Heart left ventricle (tissue), 13 donors: ENCODE results near the gene CHAF1B.

Experiments used
- CTCF ChIP-seq, 12 donors: fragments of 200-600 bp; sonication (generic) in 4 of 12; IDR thresholded peaks; one replicate each; pipeline versions ENCODE4 v1.5.0 to v1.8.0; 2018 to 2022; ENCODE audit warnings: antibody characterized with exemption in 12 of 12, mild to moderate bottlenecking in 5 of 12
- POLR2A ChIP-seq, 2 donors: fragments of 450-650 bp; IDR thresholded peaks; one replicate each; pipeline ENCODE4 v1.6.1; 2017; ENCODE audit warnings: antibody characterized with exemption in 2 of 2, mild to moderate bottlenecking in 2 of 2, moderate library complexity in 2 of 2
- donor health status: ischemic (EF 13 %, LVEDD 7.1; RV severe dilation, severe dysfunction).
- donor health status: DM: no; HTN: yes; CAD: no.
- donor health status: DM: no; HTN: no; CAD: no.
- donor health status: ischemic (EF 25% LVEDD 6.9; RV normal size, moderate dysfunction).
- donor health status: ischemic (EF 25% LVEDD 5.7; RV mildly dilated, moderate dysfunction).
- donor health status: ischemic (EF 35%, LVEDD 5.7; RV mildly dilated, moderate dysfunction).
- donor health status: nonischemic (EF 11% LVEDD 7.7; RV severe dilation, severe dysfunction).
- donor health status: DM: yes; HTN: yes; CAD: no.
- donor health status: PGD.
- donor health status: ischemic (EF 29% LVEDD 5.4; RV normal size, mild dysfunction).
- donor health status: nonischemic (EF 23%, LVEDD 6.1; RV moderate dilation, normal function).

DNA sequence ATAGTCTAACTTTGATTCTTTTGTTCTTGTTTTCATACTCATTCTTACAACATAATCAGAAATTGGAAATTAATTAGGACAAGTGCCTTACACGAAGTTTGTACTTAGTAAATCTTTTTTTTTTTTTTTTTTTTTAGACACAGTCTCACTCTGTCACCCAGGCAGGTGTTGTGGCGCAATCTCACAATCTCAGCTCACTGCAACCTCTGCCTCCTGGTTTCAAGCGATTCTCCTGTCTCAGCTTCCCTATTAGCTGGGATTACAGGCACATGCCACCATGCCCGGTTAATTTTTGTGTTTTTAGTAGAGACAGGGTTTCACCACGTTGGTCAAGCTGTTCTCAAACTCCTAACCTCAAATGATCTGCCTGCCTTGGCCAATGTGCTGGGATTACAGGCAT is 12.4 kb downstream of the CHAF1B start:
- TF ChIP-seq CTCF (IDR thresholded peaks at IDR 0.05), result no peak
- no peak for TF ChIP-seq POLR2A (IDR thresholded peaks at IDR 0.05)
